Left lung (tissue), 10 donors: Measurements from ENCODE around the gene TSPAN11. TPM values are rescaled to one million over a fixed set of nuclear protein-coding genes. Genes with fewer than 3 reads are reported as not detected.

Source experiments
- ATAC-seq: fragments of 200-7000 bp; cut with Tn5 transposase; one replicate; pipeline ENCODE4 v1.9.1; 2020; ENCODE audit warnings: moderate library complexity
- DNase-seq, 4 donors: peaks; one replicate each; pipeline ENCODE4 v3.0.0-alpha.2; 2013 to 2020
- H3K27ac ChIP-seq, 2 donors: fragments of 200-600 bp; sonication (generic) in 1 of 2; one replicate each; pipeline versions ENCODE4 v1.5.0 to v1.8.0; 2020 to 2021
- H3K27me3 ChIP-seq, 2 donors: fragments of 200-600 bp; sonication (generic) in 1 of 2; one replicate each; pipeline versions ENCODE4 v1.5.0 to v1.8.0; 2020 to 2021
- H3K36me3 ChIP-seq, 2 donors: fragments of 200-600 bp; sonication (generic) in 1 of 2; one replicate each; pipeline versions ENCODE4 v1.5.0 to v1.8.0; 2020 to 2021
- H3K4me1 ChIP-seq, 2 donors: fragments of 200-600 bp; one replicate each; pipeline ENCODE4 v1.8.0; 2021
- H3K4me3 ChIP-seq, 2 donors: fragments of 200-600 bp; sonication (generic) in 1 of 2; one replicate each; pipeline versions ENCODE4 v1.5.0 to v1.8.0; 2020 to 2021; ENCODE audit warnings: mild to moderate bottlenecking in 1 of 2
- H3K9me3 ChIP-seq, 2 donors: fragments of 200-600 bp; sonication (generic) in 1 of 2; one replicate each; pipeline versions ENCODE4 v1.5.0 to v1.8.0; 2020 to 2021
- CTCF ChIP-seq, 2 donors: fragments of 200-600 bp; sonication (generic) in 1 of 2; IDR thresholded peaks; one replicate each; pipeline versions ENCODE4 v1.5.0 to v1.8.0; 2021; ENCODE audit warnings: antibody characterized with exemption in 2 of 2
- intact Hi-C, 2 donors: fragments of 100-400 bp; cut with DNase I; formaldehyde crosslinking; loops; one replicate each; pipeline versions ENCODE4 v1.11.2 to v1.14.2; 2022
- polyA plus RNA-seq, 6 donors: library from polyadenylated mRNA; unstranded; fragments of 120-200 nt; gene quantifications; one replicate each; pipeline ENCODE4 v1.2.1, GENCODE V29; 2013; ENCODE audit not compliant: insufficient read length in 6 of 6
- total RNA-seq, 2 donors: library from RNA; stranded (reverse); fragmentation: NEBNext Ultra II Directional; extraction: Animal tissue kit (Norgen Biotek cat#: 25700); gene quantifications; one replicate each; pipeline ENCODE4 v1.2.1, GENCODE V29; 2021
- donor health status: DM: no; HTN: yes; CAD: no.
- donor health status: DM: no; HTN: no; CAD: no.

The TSPAN11 gene
- total and polyA plus RNA-seq, 8 donors: 4.1 to 18.2 (median 14.7) TPM

- no peak overlapping the region for H3K4me3 ChIP-seq
- no peaks in the 10 kb centered on the region for H3K9me3 ChIP-seq
- no peaks in the 10 kb centered on the region for H3K36me3 ChIP-seq
- ATAC-seq: no peak
- no peak for DNase-seq
- no peaks in the 10 kb centered on the region for H3K4me1 ChIP-seq
- no peak for TF ChIP-seq CTCF (IDR thresholded peaks at IDR 0.05)
- intact Hi-C loops: no loop called here
- H3K27ac ChIP-seq: no peak overlapping the region
- no peaks in the 10 kb centered on the region for H3K27me3 ChIP-seq
Measured at GRCh38 chr12:30942486-30942885, 15.9 kb downstream of the TSPAN11 start.

- Histone ChIP-seq H3K4me1 (no peaks in the 10 kb centered on the region), H3K4me3 (no peak overlapping the region), H3K9me3 (no peaks in the 10 kb centered on the region), H3K27ac (no peak overlapping the region), H3K27me3 (no peaks in the 10 kb centered on the region), H3K36me3 (no peaks in the 10 kb centered on the region)
- no peak for ATAC-seq
- TF ChIP-seq CTCF (IDR thresholded peaks at IDR 0.05): no peak
- intact Hi-C loops: no loop called here
- DNase-seq: no peak
Measured at GRCh38 chr12:30942936-30943335, 16.4 kb downstream of the TSPAN11 start.

GRCh38 chr12:30945443-30946164, 19.1 kb downstream of the TSPAN11 start:
- DNase-seq (no peak), ATAC-seq (no peak)
- Histone ChIP-seq H3K4me1 (no peaks in the 10 kb centered on the region), H3K4me3 (no peak overlapping the region), H3K27ac (no peak overlapping the region), H3K36me3 (no peaks in the 10 kb centered on the region), H3K9me3 (no peaks in the 10 kb centered on the region), H3K27me3 (no peaks in the 10 kb centered on the region)
- TF ChIP-seq CTCF (IDR thresholded peaks at IDR 0.05): no peak
- intact Hi-C loops: no loop called here

GRCh38 chr12:30952015-30952414, 25.5 kb downstream of the TSPAN11 start:
- Histone ChIP-seq H3K27me3 (no peaks in the 10 kb centered on the region), H3K27ac (no peak overlapping the region), H3K36me3 (no peaks in the 10 kb centered on the region), H3K9me3 (no peaks in the 10 kb centered on the region), H3K4me1 (no peaks in the 10 kb centered on the region), H3K4me3 (no peak overlapping the region)
- ATAC-seq (no peak), DNase-seq (no peak)
- intact Hi-C loops: no loop called here
- TF ChIP-seq CTCF (IDR thresholded peaks at IDR 0.05): no peak

GRCh38 chr12:30953257-30953656, 26.7 kb downstream of the TSPAN11 start:
- H3K4me3 ChIP-seq: no peak overlapping the region
- intact Hi-C loops: no loop called here

More at GRCh38 chr12:30953257-30953656, 26.7 kb downstream of the TSPAN11 start:
- no peak for DNase-seq
- no peak for ATAC-seq
- no peaks in the 10 kb centered on the region for H3K9me3 ChIP-seq
- H3K27me3 ChIP-seq: no peaks in the 10 kb centered on the region
- H3K4me1 ChIP-seq: no peaks in the 10 kb centered on the region
- H3K36me3 ChIP-seq: no peaks in the 10 kb centered on the region
- H3K27ac ChIP-seq: no peak overlapping the region
- TF ChIP-seq CTCF (IDR thresholded peaks at IDR 0.05): no peak
